Endothelial cell (in vitro differentiated cells): ENCODE data around the gene TUBA8. TPM values are rescaled to one million over a fixed set of nuclear protein-coding genes. Genes with fewer than 3 reads are reported as not detected.
"Not testable (repeated sequence)": the region's sequence is repeated elsewhere in the genome, so short reads cannot be mapped to it uniquely, and the experiment has no call there.

Experiments
- DNase-seq: peaks from one replicate; pipeline ENCODE4 v3.0.0; 2021; ENCODE audit warnings: low spot score
- H3K27ac Mint-ChIP-seq: one replicate; pipeline ENCODE4 v1.8.0; 2021; ENCODE audit warnings: mixed read lengths, inconsistent platforms; ENCODE audit not compliant: unreplicated experiment
- H3K27me3 Mint-ChIP-seq: one replicate; pipeline ENCODE4 v1.8.0; 2021; ENCODE audit warnings: mild to moderate bottlenecking, moderate library complexity, mixed read lengths, inconsistent platforms; ENCODE audit not compliant: unreplicated experiment
- H3K36me3 Mint-ChIP-seq: one replicate; pipeline ENCODE4 v1.8.0; 2021; ENCODE audit warnings: mild to moderate bottlenecking, low read depth, mixed read lengths, inconsistent platforms; ENCODE audit not compliant: unreplicated experiment
- H3K4me1 Mint-ChIP-seq: one replicate; pipeline ENCODE4 v1.8.0; 2021; ENCODE audit warnings: mild to moderate bottlenecking, mixed read lengths, inconsistent platforms; ENCODE audit not compliant: unreplicated experiment
- H3K4me3 Mint-ChIP-seq: one replicate; pipeline ENCODE4 v1.8.0; 2021; ENCODE audit warnings: mild to moderate bottlenecking, mixed read lengths, inconsistent platforms; ENCODE audit not compliant: unreplicated experiment
- H3K9me3 Mint-ChIP-seq: one replicate; pipeline ENCODE4 v1.8.0; 2021; ENCODE audit warnings: mixed read lengths, inconsistent platforms; ENCODE audit not compliant: unreplicated experiment
- CTCF ChIP-seq: fragments of 200-600 bp; sonication (generic); IDR thresholded peaks from one replicate; pipeline ENCODE4 v1.5.0; 2021; ENCODE audit warnings: antibody characterized with exemption; ENCODE audit not compliant: unreplicated experiment
- total RNA-seq: library from RNA; stranded (reverse); fragmentation: NEBNext Ultra II Directional; extraction: Animal tissue kit (Norgen Biotek cat#: 25700); gene quantifications from one replicate; pipeline ENCODE4 v1.2.1, GENCODE V29; 2021; ENCODE audit not compliant: unreplicated experiment

The TUBA8 gene
- total RNA-seq, 1 donor from 2014 or later = 0.46 TPM

- peak overlapping the region; percentile 64 for H3K27ac Mint-ChIP-seq
- peak; percentile 90 for DNase-seq
- TF ChIP-seq CTCF = peak; percentile 40
- peaks cover 4% of the 10 kb centered on the region for H3K4me1 Mint-ChIP-seq
- H3K4me3 Mint-ChIP-seq = no peak overlapping the region
- no peaks in the 10 kb centered on the region for H3K9me3 Mint-ChIP-seq
- no peaks in the 10 kb centered on the region for H3K36me3 Mint-ChIP-seq
- H3K27me3 Mint-ChIP-seq = no peaks in the 10 kb centered on the region
Observed at GRCh38 chr22:18156878-18157713, 46.5 kb downstream of the TUBA8 start.

- peak overlapping the region; percentile 64 for H3K27ac Mint-ChIP-seq
- no peaks in the 10 kb centered on the region for H3K27me3 Mint-ChIP-seq
- TF ChIP-seq CTCF = no peak
- no peaks in the 10 kb centered on the region for H3K9me3 Mint-ChIP-seq
- H3K4me3 Mint-ChIP-seq = no peak overlapping the region
- no peak for DNase-seq
- H3K4me1 Mint-ChIP-seq = peaks cover 4% of the 10 kb centered on the region
- H3K36me3 Mint-ChIP-seq = no peaks in the 10 kb centered on the region
Observed at GRCh38 chr22:18157714-18158028, 47.1 kb downstream of the TUBA8 start.

GRCh38 chr22:18160641-18161040 is 50.0 kb downstream of the TUBA8 start:
- not testable (repeated sequence) for H3K36me3 Mint-ChIP-seq, H3K27ac Mint-ChIP-seq, H3K4me1 Mint-ChIP-seq, H3K27me3 Mint-ChIP-seq, H3K9me3 Mint-ChIP-seq, DNase-seq, H3K4me3 Mint-ChIP-seq

- not testable (repeated sequence) for H3K9me3 Mint-ChIP-seq, DNase-seq, H3K27me3 Mint-ChIP-seq, H3K36me3 Mint-ChIP-seq, H3K4me1 Mint-ChIP-seq, H3K4me3 Mint-ChIP-seq, H3K27ac Mint-ChIP-seq
Observed at GRCh38 chr22:18163843-18164242, 53.2 kb downstream of the TUBA8 start.

GRCh38 chr22:18164584-18164983 is 54.0 kb downstream of the TUBA8 start:
- H3K27me3 Mint-ChIP-seq, H3K27ac Mint-ChIP-seq, H3K4me1 Mint-ChIP-seq, H3K9me3 Mint-ChIP-seq, H3K4me3 Mint-ChIP-seq, DNase-seq, H3K36me3 Mint-ChIP-seq: not testable (repeated sequence)

GRCh38 chr22:18165356-18165755 is 54.7 kb downstream of the TUBA8 start:
- not testable (repeated sequence) for H3K9me3 Mint-ChIP-seq, H3K27me3 Mint-ChIP-seq, H3K27ac Mint-ChIP-seq, H3K36me3 Mint-ChIP-seq, DNase-seq, H3K4me3 Mint-ChIP-seq, H3K4me1 Mint-ChIP-seq

- not testable (repeated sequence) for DNase-seq, H3K4me3 Mint-ChIP-seq, H3K9me3 Mint-ChIP-seq, H3K36me3 Mint-ChIP-seq, H3K27ac Mint-ChIP-seq, H3K4me1 Mint-ChIP-seq, H3K27me3 Mint-ChIP-seq
Observed at GRCh38 chr22:18170284-18170683, 59.7 kb downstream of the TUBA8 start.

GRCh38 chr22:18172203-18172602 is 61.6 kb downstream of the TUBA8 start:
- H3K27me3 Mint-ChIP-seq, H3K36me3 Mint-ChIP-seq, H3K4me1 Mint-ChIP-seq, H3K9me3 Mint-ChIP-seq, DNase-seq, H3K27ac Mint-ChIP-seq, H3K4me3 Mint-ChIP-seq: not testable (repeated sequence)

GRCh38 chr22:18172776-18173175 is 62.2 kb downstream of the TUBA8 start:
- H3K27ac Mint-ChIP-seq, DNase-seq, H3K4me1 Mint-ChIP-seq, H3K9me3 Mint-ChIP-seq, H3K36me3 Mint-ChIP-seq, H3K4me3 Mint-ChIP-seq, H3K27me3 Mint-ChIP-seq: not testable (repeated sequence)

GRCh38 chr22:18173441-18173840 is 62.8 kb downstream of the TUBA8 start:
- not testable (repeated sequence) for H3K36me3 Mint-ChIP-seq, H3K9me3 Mint-ChIP-seq, DNase-seq, H3K4me1 Mint-ChIP-seq, H3K27me3 Mint-ChIP-seq, H3K27ac Mint-ChIP-seq, H3K4me3 Mint-ChIP-seq
